SK-N-SH treated with all-trans-retinoic acid at 6 μM for 48 hours (cell line): ENCODE measurements around the gene USP35.

Source experiments
- ATAC-seq: fragments of 200-7000 bp; cut with Tn5 transposase; 3 replicates; pipeline ENCODE4 v1.9.1; 2020; ENCODE audit warnings: mild to moderate bottlenecking, moderate library complexity
- BACH2 ChIP-seq: fragments of 250-450 bp; sonication (Bioruptor Pico); IDR thresholded peaks from 2 replicates; pipeline ENCODE4 v1.9.0; 2021; ENCODE audit warnings: mild to moderate bottlenecking, borderline replicate concordance
- CSRNP3 ChIP-seq: fragments of 250-450 bp; sonication (Bioruptor Pico); IDR thresholded peaks from 2 replicates; pipeline ENCODE4 v1.5.1; 2021; ENCODE audit warnings: mild to moderate bottlenecking, moderate library complexity
- ESRRG ChIP-seq: fragments of 250-450 bp; sonication (Bioruptor Pico); IDR thresholded peaks from 2 replicates; pipeline ENCODE4 v1.6.1; 2021; ENCODE audit warnings: mild to moderate bottlenecking
- GLIS3 ChIP-seq: fragments of 250-450 bp; sonication (Bioruptor Pico); IDR thresholded peaks from 2 replicates; pipeline ENCODE4 v1.5.0; 2020; ENCODE audit warnings: mild to moderate bottlenecking, moderate library complexity
- ISL1 ChIP-seq: fragments of 250-450 bp; sonication (Bioruptor Pico); IDR thresholded peaks from 2 replicates; pipeline ENCODE4 v2.1.2; 2022; ENCODE audit warnings: mild to moderate bottlenecking, moderate library complexity
- OSR1 ChIP-seq: fragments of 250-450 bp; sonication (Bioruptor Pico); IDR thresholded peaks from 2 replicates; pipeline ENCODE4 v1.8.0; 2022; ENCODE audit warnings: moderate library complexity, mild to moderate bottlenecking, inconsistent platforms
- POU6F1 ChIP-seq: fragments of 250-450 bp; sonication (Bioruptor Pico); IDR thresholded peaks from 2 replicates; pipeline ENCODE4 v1.8.0; 2021; ENCODE audit warnings: low read depth, mild to moderate bottlenecking, moderate library complexity, borderline replicate concordance
- PPARA ChIP-seq: fragments of 250-450 bp; sonication (Bioruptor Pico); IDR thresholded peaks from 2 replicates; pipeline ENCODE4 v1.5.0; 2020; ENCODE audit warnings: mild to moderate bottlenecking, borderline replicate concordance
- RARB ChIP-seq: fragments of 250-450 bp; sonication (Bioruptor Pico); IDR thresholded peaks from 2 replicates; pipeline ENCODE4 v1.8.0; 2021; ENCODE audit warnings: mild to moderate bottlenecking, moderate library complexity
- SNAI2 ChIP-seq: fragments of 250-450 bp; sonication (Bioruptor Pico); IDR thresholded peaks from 2 replicates; pipeline ENCODE4 v1.5.0; 2020; ENCODE audit warnings: mild to moderate bottlenecking, moderate library complexity
- TCF4 ChIP-seq: fragments of 250-450 bp; sonication (Bioruptor Pico); IDR thresholded peaks from 2 replicates; pipeline ENCODE4 v1.8.0; 2021; ENCODE audit warnings: mild to moderate bottlenecking, moderate library complexity, borderline replicate concordance
- TOX ChIP-seq: fragments of 250-450 bp; sonication (Bioruptor Pico); IDR thresholded peaks from 2 replicates; pipeline ENCODE4 v1.8.0; 2021; ENCODE audit warnings: mild to moderate bottlenecking, moderate library complexity, borderline replicate concordance
- ZC3H10 ChIP-seq: fragments of 250-450 bp; sonication (Bioruptor Pico); IDR thresholded peaks from 2 replicates; pipeline ENCODE4 v1.5.1; 2021; ENCODE audit warnings: mild to moderate bottlenecking, moderate library complexity
- ZFP3 ChIP-seq: fragments of 250-450 bp; sonication (Bioruptor Pico); IDR thresholded peaks from 2 replicates; pipeline ENCODE4 v1.5.0; 2020; ENCODE audit warnings: mild to moderate bottlenecking, moderate library complexity
- ZFP30 ChIP-seq: fragments of 450-650 bp; formaldehyde crosslinking; IDR thresholded peaks from 2 replicates; pipeline ENCODE4 v1.5.0; 2022; ENCODE audit warnings: mild to moderate bottlenecking, moderate library complexity
- ZNF565 ChIP-seq: fragments of 450-650 bp; formaldehyde crosslinking; conservative IDR thresholded peaks from 2 replicates; pipeline ENCODE4 v1.5.0; 2020; ENCODE audit warnings: low read depth, mild to moderate bottlenecking, moderate library complexity
- ZNF70 ChIP-seq: fragments of 450-650 bp; formaldehyde crosslinking; IDR thresholded peaks from 2 replicates; pipeline ENCODE4 v1.5.0; 2020; ENCODE audit warnings: mild to moderate bottlenecking, moderate library complexity
- TF ChIP-seq, protein P1 (sequence below): fragments of 250-450 bp; sonication (Bioruptor Pico); IDR thresholded peaks from 2 replicates; pipeline ENCODE4 v1.8.0; 2020; ENCODE audit warnings: mild to moderate bottlenecking, moderate library complexity, borderline replicate concordance
- TF ChIP-seq, protein P2 (sequence below): fragments of 250-450 bp; sonication (Bioruptor Pico); IDR thresholded peaks from 2 replicates; pipeline ENCODE4 v1.5.1; 2020; ENCODE audit warnings: low read depth, mild to moderate bottlenecking, moderate library complexity
- TF ChIP-seq, protein P3 (sequence below): fragments of 250-450 bp; sonication (Bioruptor Pico); IDR thresholded peaks from 2 replicates; pipeline ENCODE4 v1.5.0; 2020; ENCODE audit warnings: mild to moderate bottlenecking, moderate library complexity

The USP35 gene

DNA sequence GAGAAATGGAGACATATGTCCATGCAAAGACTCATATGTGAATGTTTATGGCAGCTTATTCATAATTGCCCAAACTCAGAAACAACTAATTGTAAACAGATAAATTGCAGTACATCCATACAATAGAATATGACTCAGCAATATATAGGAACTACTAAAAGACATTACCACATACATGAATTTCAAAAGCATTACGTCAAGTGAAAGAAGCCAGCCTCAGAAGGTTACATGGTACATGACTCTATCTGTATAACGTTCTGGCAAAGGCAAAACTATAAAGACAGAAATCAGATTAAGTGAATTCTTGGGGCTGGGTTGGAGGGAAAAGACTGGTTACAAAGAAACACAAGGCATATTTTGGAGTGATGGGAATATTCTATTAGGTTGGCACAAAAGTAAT is 7.5 kb upstream of the USP35 start:
- TF ChIP-seq, protein P1, sequence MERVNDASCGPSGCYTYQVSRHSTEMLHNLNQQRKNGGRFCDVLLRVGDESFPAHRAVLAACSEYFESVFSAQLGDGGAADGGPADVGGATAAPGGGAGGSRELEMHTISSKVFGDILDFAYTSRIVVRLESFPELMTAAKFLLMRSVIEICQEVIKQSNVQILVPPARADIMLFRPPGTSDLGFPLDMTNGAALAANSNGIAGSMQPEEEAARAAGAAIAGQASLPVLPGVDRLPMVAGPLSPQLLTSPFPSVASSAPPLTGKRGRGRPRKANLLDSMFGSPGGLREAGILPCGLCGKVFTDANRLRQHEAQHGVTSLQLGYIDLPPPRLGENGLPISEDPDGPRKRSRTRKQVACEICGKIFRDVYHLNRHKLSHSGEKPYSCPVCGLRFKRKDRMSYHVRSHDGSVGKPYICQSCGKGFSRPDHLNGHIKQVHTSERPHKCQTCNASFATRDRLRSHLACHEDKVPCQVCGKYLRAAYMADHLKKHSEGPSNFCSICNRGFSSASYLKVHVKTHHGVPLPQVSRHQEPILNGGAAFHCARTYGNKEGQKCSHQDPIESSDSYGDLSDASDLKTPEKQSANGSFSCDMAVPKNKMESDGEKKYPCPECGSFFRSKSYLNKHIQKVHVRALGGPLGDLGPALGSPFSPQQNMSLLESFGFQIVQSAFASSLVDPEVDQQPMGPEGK (CRISPR knock-in tag), result no peak
- peak; percentile 46 for TF ChIP-seq ISL1
- ATAC-seq, result no peak

GRCh38 chr11:78187366-78188285 is 1.1 kb upstream of the USP35 start:
- TF ChIP-seq CSRNP3 (CRISPR knock-in tag) (no peak), PPARA (no peak), POU6F1 (CRISPR knock-in tag) (no peak), ZFP3 (CRISPR knock-in tag) (no peak), GLIS3 (CRISPR knock-in tag) (no peak), ZC3H10 (CRISPR knock-in tag) (no peak), SNAI2 (CRISPR knock-in tag) (no peak), ZNF70 (CRISPR knock-in tag) (peak; percentile 39; the same call in 1 of the 2 replicates), TOX (no peak), TCF4 (CRISPR knock-in tag) (no peak), ZFP30 (no peak), ESRRG (no peak), BACH2 (CRISPR knock-in tag) (no peak)
- TF ChIP-seq, protein P2, sequence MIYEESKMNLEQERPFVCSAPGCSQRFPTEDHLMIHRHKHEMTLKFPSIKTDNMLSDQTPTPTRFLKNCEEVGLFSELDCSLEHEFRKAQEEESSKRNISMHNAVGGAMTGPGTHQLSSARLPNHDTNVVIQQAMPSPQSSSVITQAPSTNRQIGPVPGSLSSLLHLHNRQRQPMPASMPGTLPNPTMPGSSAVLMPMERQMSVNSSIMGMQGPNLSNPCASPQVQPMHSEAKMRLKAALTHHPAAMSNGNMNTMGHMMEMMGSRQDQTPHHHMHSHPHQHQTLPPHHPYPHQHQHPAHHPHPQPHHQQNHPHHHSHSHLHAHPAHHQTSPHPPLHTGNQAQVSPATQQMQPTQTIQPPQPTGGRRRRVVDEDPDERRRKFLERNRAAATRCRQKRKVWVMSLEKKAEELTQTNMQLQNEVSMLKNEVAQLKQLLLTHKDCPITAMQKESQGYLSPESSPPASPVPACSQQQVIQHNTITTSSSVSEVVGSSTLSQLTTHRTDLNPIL (CRISPR knock-in tag), result peak; percentile 12; the same call in 1 of the 2 replicates
- TF ChIP-seq, protein P3, sequence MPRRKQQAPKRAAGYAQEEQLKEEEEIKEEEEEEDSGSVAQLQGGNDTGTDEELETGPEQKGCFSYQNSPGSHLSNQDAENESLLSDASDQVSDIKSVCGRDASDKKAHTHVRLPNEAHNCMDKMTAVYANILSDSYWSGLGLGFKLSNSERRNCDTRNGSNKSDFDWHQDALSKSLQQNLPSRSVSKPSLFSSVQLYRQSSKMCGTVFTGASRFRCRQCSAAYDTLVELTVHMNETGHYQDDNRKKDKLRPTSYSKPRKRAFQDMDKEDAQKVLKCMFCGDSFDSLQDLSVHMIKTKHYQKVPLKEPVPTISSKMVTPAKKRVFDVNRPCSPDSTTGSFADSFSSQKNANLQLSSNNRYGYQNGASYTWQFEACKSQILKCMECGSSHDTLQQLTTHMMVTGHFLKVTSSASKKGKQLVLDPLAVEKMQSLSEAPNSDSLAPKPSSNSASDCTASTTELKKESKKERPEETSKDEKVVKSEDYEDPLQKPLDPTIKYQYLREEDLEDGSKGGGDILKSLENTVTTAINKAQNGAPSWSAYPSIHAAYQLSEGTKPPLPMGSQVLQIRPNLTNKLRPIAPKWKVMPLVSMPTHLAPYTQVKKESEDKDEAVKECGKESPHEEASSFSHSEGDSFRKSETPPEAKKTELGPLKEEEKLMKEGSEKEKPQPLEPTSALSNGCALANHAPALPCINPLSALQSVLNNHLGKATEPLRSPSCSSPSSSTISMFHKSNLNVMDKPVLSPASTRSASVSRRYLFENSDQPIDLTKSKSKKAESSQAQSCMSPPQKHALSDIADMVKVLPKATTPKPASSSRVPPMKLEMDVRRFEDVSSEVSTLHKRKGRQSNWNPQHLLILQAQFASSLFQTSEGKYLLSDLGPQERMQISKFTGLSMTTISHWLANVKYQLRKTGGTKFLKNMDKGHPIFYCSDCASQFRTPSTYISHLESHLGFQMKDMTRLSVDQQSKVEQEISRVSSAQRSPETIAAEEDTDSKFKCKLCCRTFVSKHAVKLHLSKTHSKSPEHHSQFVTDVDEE (CRISPR knock-in tag), result no peak
- ATAC-seq, result peak; percentile 48

- peak; percentile 2; the same call in 2 of the 3 replicates for ATAC-seq
- no peak for TF ChIP-seq ZNF565 (CRISPR knock-in tag)
- no peak for TF ChIP-seq RARB (CRISPR knock-in tag)
- TF ChIP-seq GLIS3 (CRISPR knock-in tag), result no peak
- TF ChIP-seq, protein P3 (CRISPR knock-in tag), result no peak
- TF ChIP-seq PPARA, result no peak
- TF ChIP-seq ZFP3 (CRISPR knock-in tag), result no peak
- TF ChIP-seq SNAI2 (CRISPR knock-in tag), result no peak
- no peak for TF ChIP-seq ZC3H10 (CRISPR knock-in tag)
- TF ChIP-seq, protein P1 (CRISPR knock-in tag), result no peak
- no peak for TF ChIP-seq TCF4 (CRISPR knock-in tag)
- TF ChIP-seq OSR1, result no peak
Observed at GRCh38 chr11:78189174-78189724, 530 bp downstream of the USP35 start.
